Ishikawa (cell line): ENCODE measurements around the gene DEGS1.

Experiments
- CREB1 ChIP-seq: IDR thresholded peaks from 2 replicates; pipeline ENCODE4 v1.6.1; 2012; ENCODE audit warnings: low read depth
- EGR1 ChIP-seq: IDR thresholded peaks from 2 replicates; pipeline ENCODE4 v1.6.1; 2012
- EP300 ChIP-seq: IDR thresholded peaks from 2 replicates; pipeline ENCODE4 v1.6.1; 2012; ENCODE audit warnings: borderline replicate concordance
- FOXM1 ChIP-seq: IDR thresholded peaks from 2 replicates; pipeline ENCODE4 v1.6.1; 2012; ENCODE audit warnings: low read depth, borderline replicate concordance
- MAX ChIP-seq: IDR thresholded peaks from 2 replicates; pipeline ENCODE4 v1.6.1; 2012
- NFIC ChIP-seq: IDR thresholded peaks from 2 replicates; pipeline ENCODE4 v1.6.1; 2012
- RAD21 ChIP-seq: IDR thresholded peaks from 2 replicates; pipeline ENCODE4 v1.6.1; 2012; ENCODE audit warnings: low read depth
- REST ChIP-seq: IDR thresholded peaks from 2 replicates; pipeline ENCODE4 v1.6.1; 2012; ENCODE audit warnings: low read depth, mild to moderate bottlenecking
- TAF1 ChIP-seq: IDR thresholded peaks from 2 replicates; pipeline ENCODE4 v1.6.1; 2012; ENCODE audit warnings: low read depth, mild to moderate bottlenecking
- TEAD4 ChIP-seq: IDR thresholded peaks from 2 replicates; pipeline ENCODE4 v1.6.1; 2012
- USF1 ChIP-seq: IDR thresholded peaks from 2 replicates; pipeline ENCODE4 v1.6.1; 2012
- YY1 ChIP-seq: IDR thresholded peaks from 2 replicates; pipeline ENCODE4 v1.6.1; 2012; ENCODE audit warnings: low read depth
- ZBTB7A ChIP-seq: IDR thresholded peaks from 2 replicates; pipeline ENCODE4 v1.6.1; 2012; ENCODE audit warnings: low read depth

GRCh38 chr1:224205438-224205840, 22.4 kb downstream of the DEGS1 start:
- no peak for TF ChIP-seq EP300
- no peak for TF ChIP-seq REST
- TF ChIP-seq USF1: no peak
- TF ChIP-seq NFIC: no peak
- no peak for TF ChIP-seq EGR1
- no peak for TF ChIP-seq MAX
- no peak for TF ChIP-seq FOXM1
- no peak for TF ChIP-seq TAF1
- TF ChIP-seq RAD21: no peak
- TF ChIP-seq TEAD4: no peak
- TF ChIP-seq YY1: no peak
- no peak for TF ChIP-seq CREB1
- no peak for TF ChIP-seq ZBTB7A
